ENCODE data around the gene HEPACAM.

GRCh38 chr11:124877631-124877909 is 58.3 kb downstream of the HEPACAM start:
- no peak for TF ChIP-seq CTCF (conservative IDR thresholded peaks at IDR 0.05; ENCODE audit: low read depth, low read length)
- TF ChIP-seq EZH2phosphoT487 (IDR thresholded peaks at IDR 0.05; ENCODE audit: borderline replicate concordance, low read length) = no peak

Data from PC-3 (cell line).